Measurements from ENCODE around the gene PPP1R18.

- TF ChIP-seq CTCF (IDR thresholded peaks at IDR 0.05) = no peak
- no peak for TF ChIP-seq EP300 (IDR thresholded peaks at IDR 0.05)
These were observed 45.9 kb upstream of the PPP1R18 start for GRCh38 chr6:30732237-30732943.

Measured in stomach (tissue), 4 donors.